BJ (cell line): ENCODE measurements around the gene UNK. TPM values are rescaled to one million over a fixed set of nuclear protein-coding genes. Genes with fewer than 3 reads are reported as not detected.

Source experiments
- CTCF ChIA-PET: fragments of 350-600 bp; formaldehyde crosslinking; extraction: SDS; loops from one replicate; lab custom pipeline; 2021; ENCODE audit warnings: antibody characterized with exemption, inconsistent platforms; lab: Yijun Ruan, JAX
- POLR2A ChIA-PET: fragments of 300-600 bp; sonication (Branson Sonifier 250); formaldehyde crosslinking; extraction: SDS; loops from one replicate; lab custom pipeline; 2021; ENCODE audit warnings: antibody characterized with exemption; lab: Charles Lee
- DNase-seq: peaks from one replicate; pipeline ENCODE4 v3.0.0-alpha.2; 2011; ENCODE audit warnings: low read depth
- H3K27me3 ChIP-seq: 2 replicates; pipeline ENCODE4 v1.6.0; 2011; ENCODE audit warnings: low read length; ENCODE audit not compliant: control insufficient read depth, insufficient read depth
- H3K36me3 ChIP-seq: 2 replicates; pipeline ENCODE4 v1.5.1; 2011; ENCODE audit warnings: low read length; ENCODE audit not compliant: control insufficient read depth, insufficient read depth
- H3K4me3 ChIP-seq: 2 replicates; pipeline ENCODE4 v1.5.1; 2011; ENCODE audit warnings: low read depth, mild to moderate bottlenecking, control low read depth, low read length
- polyA plus RNA-seq: library from polyadenylated mRNA; depleted of rRNA; stranded (reverse); fragments of >200 nt; gene quantifications from 2 replicates; pipeline ENCODE4 v1.2.3, GENCODE V29; 2011
- TF ChIP-seq, protein P1 (sequence below): IDR thresholded peaks from 2 replicates; pipeline ENCODE4 v1.5.1; 2011; ENCODE audit warnings: low read depth, mild to moderate bottlenecking, control low read depth, inconsistent platforms, low read length, moderate library complexity; ENCODE audit not compliant: insufficient read depth

Gene UNK
- polyA plus RNA-seq, 1 experiment: 7.2 TPM

DNA sequence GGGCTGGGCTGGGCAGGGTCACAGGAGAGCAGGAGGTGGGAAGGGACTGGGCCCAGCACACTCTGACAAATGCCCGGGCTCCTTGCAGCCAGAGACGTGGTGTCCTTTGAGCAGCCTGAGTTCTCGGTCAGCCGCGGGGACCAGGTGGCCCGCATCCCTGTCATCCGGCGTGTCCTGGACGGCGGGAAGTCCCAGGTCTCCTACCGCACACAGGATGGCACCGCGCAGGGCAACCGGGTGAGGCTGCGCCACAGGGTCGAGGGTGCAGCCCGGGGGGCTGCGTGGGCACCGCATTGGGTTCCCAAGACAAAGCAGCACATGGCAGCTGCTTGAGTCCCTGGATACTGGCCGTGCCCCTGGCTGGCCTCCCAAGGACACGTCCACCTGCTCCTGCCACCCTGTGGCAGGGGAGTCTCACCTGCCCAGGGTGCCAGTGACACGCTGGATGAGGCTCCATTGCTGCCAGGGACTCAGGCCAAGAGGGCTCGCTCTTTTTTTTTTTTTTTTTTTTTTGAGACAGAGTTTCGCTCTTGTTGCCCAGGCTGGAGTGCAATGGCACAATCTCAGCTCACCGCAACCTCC is 40.9 kb upstream of the UNK start:
- no peak overlapping the region for H3K4me3 ChIP-seq
- no peak for DNase-seq
- H3K27me3 ChIP-seq: no peaks in the 10 kb centered on the region
- TF ChIP-seq, protein P1, sequence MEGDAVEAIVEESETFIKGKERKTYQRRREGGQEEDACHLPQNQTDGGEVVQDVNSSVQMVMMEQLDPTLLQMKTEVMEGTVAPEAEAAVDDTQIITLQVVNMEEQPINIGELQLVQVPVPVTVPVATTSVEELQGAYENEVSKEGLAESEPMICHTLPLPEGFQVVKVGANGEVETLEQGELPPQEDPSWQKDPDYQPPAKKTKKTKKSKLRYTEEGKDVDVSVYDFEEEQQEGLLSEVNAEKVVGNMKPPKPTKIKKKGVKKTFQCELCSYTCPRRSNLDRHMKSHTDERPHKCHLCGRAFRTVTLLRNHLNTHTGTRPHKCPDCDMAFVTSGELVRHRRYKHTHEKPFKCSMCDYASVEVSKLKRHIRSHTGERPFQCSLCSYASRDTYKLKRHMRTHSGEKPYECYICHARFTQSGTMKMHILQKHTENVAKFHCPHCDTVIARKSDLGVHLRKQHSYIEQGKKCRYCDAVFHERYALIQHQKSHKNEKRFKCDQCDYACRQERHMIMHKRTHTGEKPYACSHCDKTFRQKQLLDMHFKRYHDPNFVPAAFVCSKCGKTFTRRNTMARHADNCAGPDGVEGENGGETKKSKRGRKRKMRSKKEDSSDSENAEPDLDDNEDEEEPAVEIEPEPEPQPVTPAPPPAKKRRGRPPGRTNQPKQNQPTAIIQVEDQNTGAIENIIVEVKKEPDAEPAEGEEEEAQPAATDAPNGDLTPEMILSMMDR: no peak
- ChIA-PET POLR2A (no interaction called here), CTCF (interaction anchor here (12.2 to 14.2 kb wide), 2 partner anchors 64 to 114 kb away, joined by 502 to 607 read pairs; partner anchors contain the start of gene SMIM5)
- no peaks in the 10 kb centered on the region for H3K36me3 ChIP-seq

DNA sequence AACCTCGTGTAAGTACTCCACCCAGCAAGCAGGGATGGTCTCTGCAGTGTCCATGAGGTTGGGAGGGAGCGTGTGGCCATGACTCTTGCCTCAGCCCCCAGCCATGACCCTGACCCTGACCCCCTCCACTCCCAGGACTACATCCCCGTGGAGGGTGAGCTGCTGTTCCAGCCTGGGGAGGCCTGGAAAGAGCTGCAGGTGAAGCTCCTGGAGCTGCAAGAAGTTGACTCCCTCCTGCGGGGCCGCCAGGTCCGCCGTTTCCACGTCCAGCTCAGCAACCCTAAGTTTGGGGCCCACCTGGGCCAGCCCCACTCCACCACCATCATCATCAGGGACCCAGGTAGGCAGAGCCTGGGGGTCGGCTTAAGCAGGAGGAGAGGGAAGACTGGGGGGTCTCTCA is 35.9 kb upstream of the UNK start:
- ChIA-PET CTCF (interaction anchor here (1.1 to 14.2 kb wide), 20 partner anchors 11 to 196 kb away, joined by 3 to 607 read pairs (median 14); partner anchors contain the start of genes GALK1, ITGB4, RECQL5 and SAP30BP), POLR2A (no interaction called here)
- no peak for DNase-seq
- no peak overlapping the region for H3K4me3 ChIP-seq
- no peaks in the 10 kb centered on the region for H3K36me3 ChIP-seq
- TF ChIP-seq, protein P1: no peak
- no peaks in the 10 kb centered on the region for H3K27me3 ChIP-seq

DNA sequence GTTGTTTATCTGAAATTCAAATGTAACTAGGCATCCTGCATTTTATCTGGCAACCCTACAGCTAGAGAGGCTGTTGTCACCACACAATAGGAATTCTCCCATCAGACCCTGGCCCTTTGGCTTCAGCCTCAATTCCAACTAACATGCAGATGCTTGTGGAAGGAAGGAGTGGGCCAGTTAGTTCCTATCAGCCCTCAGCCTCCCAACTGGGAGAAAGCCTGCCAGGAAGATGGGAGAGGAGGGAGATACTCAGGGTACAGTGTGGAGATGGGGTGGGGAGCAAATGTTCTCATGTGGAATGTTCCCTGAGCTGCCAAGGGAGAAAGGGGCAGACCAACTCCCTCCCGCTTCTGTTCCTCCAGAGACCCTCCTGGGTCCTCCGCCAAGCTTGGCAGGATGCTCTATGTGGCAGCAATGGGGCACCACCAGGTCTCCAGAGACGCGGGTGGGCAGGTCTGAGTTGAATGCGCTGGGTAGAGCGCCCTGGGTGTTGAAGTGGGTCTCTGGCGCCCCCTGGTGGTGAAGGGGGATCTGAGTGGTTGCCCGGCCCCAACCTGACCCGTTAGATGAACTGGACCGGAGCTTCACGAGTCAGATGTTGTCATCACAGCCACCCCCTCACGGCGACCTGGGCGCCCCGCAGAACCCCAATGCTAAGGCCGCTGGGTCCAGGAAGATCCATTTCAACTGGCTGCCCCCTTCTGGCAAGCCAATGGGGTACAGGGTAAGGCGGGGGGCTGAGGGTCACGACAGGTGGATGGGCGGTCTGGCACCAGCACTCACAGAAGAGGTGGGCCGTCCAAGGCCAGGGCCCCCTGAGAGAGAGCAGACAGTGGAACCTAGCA is 34.8 kb upstream of the UNK start:
- TF ChIP-seq, protein P1: peak; percentile 92
- POLR2A ChIA-PET: no interaction called here
- CTCF ChIA-PET: interaction anchor here (0.5 to 14.2 kb wide), 37 partner anchors 12 to 327 kb away, joined by 3 to 607 read pairs (median 6); partner anchors contain the start of genes GALK1, ITGB4, RECQL5 and SAP30BP
- no peak for DNase-seq
- H3K27me3 ChIP-seq: no peaks in the 10 kb centered on the region
- no peaks in the 10 kb centered on the region for H3K36me3 ChIP-seq
- H3K4me3 ChIP-seq: no peak overlapping the region

DNA sequence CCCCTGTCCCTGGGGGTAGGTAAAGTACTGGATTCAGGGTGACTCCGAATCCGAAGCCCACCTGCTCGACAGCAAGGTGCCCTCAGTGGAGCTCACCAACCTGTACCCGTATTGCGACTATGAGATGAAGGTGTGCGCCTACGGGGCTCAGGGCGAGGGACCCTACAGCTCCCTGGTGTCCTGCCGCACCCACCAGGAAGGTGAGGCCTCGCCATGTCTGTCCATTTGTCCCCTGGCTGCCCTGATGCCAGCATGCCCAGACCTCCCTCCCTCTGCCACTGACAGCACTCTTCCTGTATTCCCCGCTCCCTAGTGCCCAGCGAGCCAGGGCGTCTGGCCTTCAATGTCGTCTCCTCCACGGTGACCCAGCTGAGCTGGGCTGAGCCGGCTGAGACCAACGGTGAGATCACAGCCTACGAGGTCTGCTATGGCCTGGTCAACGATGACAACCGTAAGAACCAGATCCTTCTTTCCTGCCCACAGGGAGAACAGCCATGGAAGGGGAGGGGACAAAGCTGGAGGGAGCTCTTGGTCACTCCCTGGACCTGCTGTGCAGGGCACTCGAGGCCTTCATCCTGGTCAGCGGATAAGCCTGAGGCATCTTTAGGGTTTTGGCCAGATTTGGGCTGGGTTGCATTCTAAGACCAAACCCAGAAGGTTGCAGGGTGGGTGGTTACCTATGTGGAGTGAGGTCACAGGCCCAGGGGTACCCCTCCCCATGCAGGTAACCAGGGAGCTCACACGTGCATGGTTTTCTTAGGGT is 33.8 kb upstream of the UNK start:
- TF ChIP-seq, protein P1: no peak
- no peak for DNase-seq
- ChIA-PET POLR2A (no interaction called here), CTCF (interaction anchor here (0.8 to 14.2 kb wide), 19 partner anchors 12 to 204 kb away, joined by 3 to 607 read pairs (median 14); partner anchors contain the start of genes GALK1, RECQL5, SAP30BP and SMIM5)
- H3K4me3 ChIP-seq: no peak overlapping the region
- no peaks in the 10 kb centered on the region for H3K36me3 ChIP-seq
- no peaks in the 10 kb centered on the region for H3K27me3 ChIP-seq
